K562 (cell line): ENCODE measurements around the gene HSPB7. TPM values are rescaled to one million over a fixed set of nuclear protein-coding genes. Genes with fewer than 3 reads are reported as not detected.

Experiments used
- MLX ChIP-seq, 2 experiments: fragments of 450-650 bp in 1 of 2; sonication (generic) in 1 of 2; formaldehyde crosslinking; conservative IDR thresholded peaks; 2 replicates each; pipeline versions ENCODE4 v1.4.0 to v1.8.1; 2020 to 2022; ENCODE audit warnings: mild to moderate bottlenecking in 1 of 2, missing genetic modification reagents in 1 of 2
- PML ChIP-seq: IDR thresholded peaks from 2 replicates; pipeline ENCODE4 v1.6.1; 2012; ENCODE audit warnings: low read length, inconsistent platforms
- PRDM10 ChIP-seq: fragments of 450-650 bp; IDR thresholded peaks from 2 replicates; pipeline ENCODE4 v1.6.1; 2018; ENCODE audit not compliant: partially characterized antibody
- RCOR1 ChIP-seq, 2 experiments: IDR thresholded peaks; 2 replicates each; pipeline ENCODE4 v1.6.1; 2012; ENCODE audit warnings: low read depth in 2 of 2, low read length in 2 of 2, borderline replicate concordance in 1 of 2, improper control_type of control experiment in 1 of 2
- SMARCA5 ChIP-seq: fragments of 450-650 bp; IDR thresholded peaks from 2 replicates; pipeline ENCODE4 v1.6.1; 2016
- ZNF217 ChIP-seq: sonication (generic); formaldehyde crosslinking; IDR thresholded peaks from 2 replicates; pipeline ENCODE4 v1.8.0; 2022; ENCODE audit warnings: mild to moderate bottlenecking, missing genetic modification reagents
- ZNF408 ChIP-seq: fragments of 250-450 bp; sonication (Bioruptor Pico); IDR thresholded peaks from 2 replicates; pipeline ENCODE4 v1.4.0; 2020; ENCODE audit warnings: low read depth, mild to moderate bottlenecking, moderate library complexity
- polyA plus RNA-seq, 8 experiments: library from polyadenylated mRNA; depleted of rRNA in 4 of 8; stranded (reverse) in 5 of 8; unstranded in 3 of 8; fragments of >200 nt; fragmentation: Nextera tagmentation in 2 of 8; fragmentation: Illumina TruSeq in 1 of 8; extraction: Ambion mirVana in 2 of 8; extraction: Trizol in 1 of 8; gene quantifications; 2 replicates each; pipeline versions ENCODE4 v1.2.1 to v1.2.3, GENCODE V29; 2011 to 2014; ENCODE audit warnings: inconsistent platforms in 1 of 8, missing spikeins in 1 of 8
- total RNA-seq, 7 experiments: library from RNA; depleted of rRNA in 6 of 7; stranded (reverse); fragments of >200 nt in 6 of 7; fragmentation: Illumina TruSeq in 2 of 7; extraction: Trizol in 2 of 7; gene quantifications; 2 replicates each; pipeline versions ENCODE4 v1.2.1 to v1.2.3, GENCODE V29; 2011 to 2021; ENCODE audit warnings: low replicate concordance in 1 of 7

The HSPB7 gene
- total and polyA plus RNA-seq, 9 of the 15 experiments (the other 6 are each of a cell fraction or from before 2014, with no cell fraction given): 0.05 to 0.19 (median 0.07) TPM; not detected in 6

- TF ChIP-seq PRDM10 (no peak), ZNF408 (CRISPR knock-in tag) (no peak), RCOR1 (IDR thresholded peaks at IDR 0.05; ENCODE audit: borderline replicate concordance in 1 of 2, low read depth in 2 of 2, low read length in 2 of 2) (no peak; a peak in 1 of 4 replicates), SMARCA5 (no peak), ZNF217 (CRISPR knock-in tag) (no peak), PML (peak; percentile 41; the same call in 1 of the 2 replicates), MLX (CRISPR knock-in tag; conservative IDR thresholded peaks at IDR 0.05) (no peak)
Observed at GRCh38 chr1:15975805-15976680, 41.8 kb downstream of the HSPB7 start, which contains the start of gene ZBTB17 (continued).
